ENCODE data around the gene ZNF474.
"Not testable (repeated sequence)": the region's sequence is repeated elsewhere in the genome, so short reads cannot be mapped to it uniquely, and the experiment has no call there.

ZNF474 gene

GRCh38 chr5:122129306-122129705, at the start of gene ZNF474:
Gene ZNF474, plus strand, starts transcription at chr5:122129546. Its CDS starts 22,445 bp downstream, at chr5:122151991.
- DNase-seq, result no peak

DNA sequence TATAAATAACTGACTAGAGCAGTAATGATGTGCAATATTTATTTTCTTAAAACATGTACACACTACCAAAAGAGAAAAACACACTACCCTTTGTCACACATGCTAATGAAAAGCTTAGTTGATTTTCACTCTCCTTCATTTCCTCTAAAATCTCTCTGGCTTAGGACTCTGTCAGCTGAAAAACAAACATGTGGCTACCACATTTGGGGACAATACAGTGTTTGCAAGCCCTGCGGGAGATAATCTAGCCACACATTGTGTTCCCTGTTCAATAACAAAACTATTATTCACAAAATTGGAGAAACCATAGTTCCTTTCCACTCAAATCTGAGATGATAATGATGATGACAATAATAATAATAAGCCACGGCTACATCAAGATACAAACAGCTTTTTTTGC, 47.8 kb upstream of the ZNF474 start:
- no peak for DNase-seq

GRCh38 chr5:122083535-122083934, 45.8 kb upstream of the ZNF474 start:
- no peak for DNase-seq

DNA sequence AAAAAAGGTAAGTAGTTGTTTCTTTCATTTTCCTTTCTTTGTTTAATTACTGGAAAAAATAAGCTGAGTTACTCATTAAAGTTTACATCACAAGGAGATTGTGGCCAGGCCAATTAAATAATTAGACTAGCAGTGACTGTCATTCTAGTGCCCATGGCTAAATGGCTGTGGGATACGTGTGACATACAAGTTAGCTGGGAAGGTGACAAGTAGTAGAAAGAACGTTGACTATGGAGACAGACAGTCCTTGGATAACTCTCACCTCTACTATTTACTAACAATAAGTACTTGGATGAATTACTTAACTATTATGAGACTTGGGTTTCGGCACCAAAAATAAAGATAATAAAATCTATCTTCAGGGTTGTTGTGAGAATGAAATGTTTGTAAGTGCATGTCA, 44.3 kb upstream of the ZNF474 start:
- no peak for DNase-seq

GRCh38 chr5:122089096-122090013, 40.0 kb upstream of the ZNF474 start:
- no peak for DNase-seq

DNA sequence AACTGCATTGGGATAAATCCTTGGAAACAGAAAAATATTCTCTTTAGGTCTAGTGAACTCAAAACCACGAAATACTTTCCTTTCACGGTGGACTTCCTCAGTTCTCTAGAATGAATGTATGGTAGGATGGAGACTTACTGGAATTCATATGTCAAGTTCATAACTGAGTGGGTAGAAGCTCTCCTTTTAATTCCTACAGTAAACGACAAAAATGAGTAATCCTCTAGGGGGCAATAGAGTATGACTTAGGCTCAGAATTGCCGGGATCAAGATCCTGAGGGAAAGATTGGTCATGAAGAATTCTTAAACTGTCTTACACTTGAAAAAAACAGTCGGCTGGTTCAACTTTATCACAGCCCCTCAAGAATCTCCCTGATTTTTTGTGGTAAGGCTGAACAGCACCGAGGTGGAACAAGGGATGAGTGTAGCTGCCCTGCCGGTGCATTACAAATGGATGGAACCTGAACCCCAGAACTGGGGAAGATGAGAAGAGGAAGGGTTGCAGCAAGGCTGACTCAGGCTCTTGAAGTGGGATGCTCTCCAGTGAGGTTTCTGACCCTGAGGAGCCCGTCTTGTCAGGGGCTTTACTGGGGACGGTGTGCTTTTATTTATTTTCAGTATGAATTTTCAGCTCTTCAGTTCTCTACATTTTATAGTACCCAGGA, 37.3 kb upstream of the ZNF474 start:
- no peak for DNase-seq

DNA sequence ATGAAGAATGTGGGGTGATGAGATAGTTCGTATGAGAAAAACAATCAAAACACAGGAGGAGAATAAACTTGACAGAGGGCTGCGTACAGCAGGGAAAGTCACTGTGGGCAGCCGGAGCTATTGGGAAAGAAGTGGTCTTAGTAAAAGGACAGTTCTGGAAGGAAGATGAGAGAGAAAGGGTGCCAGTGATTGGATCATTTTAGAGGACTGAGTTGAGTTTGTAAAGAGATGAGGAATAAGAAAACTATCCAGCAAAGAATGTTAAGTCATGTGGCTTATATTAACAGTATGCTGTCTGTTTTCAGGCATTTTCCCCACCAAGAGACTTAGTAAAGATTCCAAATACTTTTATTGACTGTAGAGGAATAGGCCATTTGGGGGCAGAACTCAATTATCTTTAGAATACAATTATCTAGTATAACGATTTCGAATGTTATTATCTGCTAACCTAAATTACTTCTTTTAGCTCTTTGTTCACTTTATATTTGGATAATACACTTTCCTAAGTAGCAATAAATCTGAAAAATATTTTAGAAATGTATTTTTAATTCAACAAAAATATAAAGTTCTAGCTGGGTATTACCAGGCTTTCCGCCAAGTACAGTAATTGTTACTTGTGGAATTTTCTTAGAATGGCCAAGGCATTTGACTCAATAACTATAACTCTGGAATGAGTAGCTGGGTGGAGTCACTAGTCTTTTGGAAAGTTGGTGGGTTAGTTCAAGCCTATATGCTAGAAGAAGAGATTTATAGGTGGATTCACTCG, 35.7 kb upstream of the ZNF474 start:
- no peak for DNase-seq

GRCh38 chr5:122094251-122094650, 35.1 kb upstream of the ZNF474 start:
- DNase-seq, result not testable (repeated sequence)

DNA sequence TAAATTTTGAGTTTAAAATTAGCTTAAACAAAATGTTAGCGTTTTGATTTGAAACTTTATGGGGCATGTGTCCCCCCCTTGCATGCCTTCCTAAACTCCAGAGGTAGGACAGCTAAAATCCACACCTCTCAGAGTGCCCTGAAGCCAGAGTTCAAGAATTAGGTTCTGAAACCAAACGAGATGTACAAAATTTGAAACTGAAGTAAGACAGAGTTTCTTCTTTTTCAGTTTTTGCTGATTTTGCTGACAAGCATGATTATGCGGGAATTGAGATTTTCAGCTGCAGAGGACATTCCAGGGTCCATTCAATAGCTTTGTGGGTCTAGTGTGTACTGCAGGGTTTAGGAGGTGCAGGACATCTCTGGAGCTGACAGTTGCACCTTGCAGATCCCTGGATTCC, 34.2 kb upstream of the ZNF474 start:
- DNase-seq, result no peak

GRCh38 chr5:122097391-122097790, 32.0 kb upstream of the ZNF474 start:
- no peak for DNase-seq

DNA sequence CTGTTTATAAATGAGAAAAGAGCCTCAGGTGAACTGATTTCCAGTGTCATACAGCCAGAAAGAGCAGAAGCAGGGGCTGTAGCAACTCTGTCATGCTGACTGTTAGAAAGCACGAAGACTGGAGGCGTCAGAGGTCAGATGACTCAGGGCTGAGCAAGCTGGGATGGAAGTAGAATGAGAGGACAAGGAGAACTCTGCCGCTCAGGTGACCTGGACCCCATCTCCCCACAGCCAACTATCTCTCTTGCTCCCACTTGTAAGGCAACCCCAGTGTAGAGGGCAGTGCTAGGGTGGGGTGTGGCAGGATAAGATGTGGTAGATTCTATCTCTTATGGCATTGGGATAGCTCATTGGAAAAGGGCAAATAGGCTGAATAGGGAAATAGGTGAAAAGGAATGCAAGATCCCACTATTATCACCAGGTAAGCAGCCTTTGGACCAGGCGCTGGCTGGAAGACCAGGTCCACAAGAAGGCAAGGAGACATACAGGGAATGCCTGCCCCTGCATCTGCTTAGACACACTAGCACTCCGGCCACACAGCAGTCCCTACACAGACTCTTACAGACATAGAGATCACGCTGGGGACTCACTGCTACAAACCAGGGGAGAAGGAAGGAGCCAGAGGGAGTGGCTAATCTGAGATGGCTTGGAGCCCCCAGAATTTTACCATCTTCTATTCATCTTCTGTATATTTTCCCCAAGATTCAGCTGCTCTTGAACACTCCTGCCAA, 30.1 kb upstream of the ZNF474 start:
- no peak for DNase-seq

DNA sequence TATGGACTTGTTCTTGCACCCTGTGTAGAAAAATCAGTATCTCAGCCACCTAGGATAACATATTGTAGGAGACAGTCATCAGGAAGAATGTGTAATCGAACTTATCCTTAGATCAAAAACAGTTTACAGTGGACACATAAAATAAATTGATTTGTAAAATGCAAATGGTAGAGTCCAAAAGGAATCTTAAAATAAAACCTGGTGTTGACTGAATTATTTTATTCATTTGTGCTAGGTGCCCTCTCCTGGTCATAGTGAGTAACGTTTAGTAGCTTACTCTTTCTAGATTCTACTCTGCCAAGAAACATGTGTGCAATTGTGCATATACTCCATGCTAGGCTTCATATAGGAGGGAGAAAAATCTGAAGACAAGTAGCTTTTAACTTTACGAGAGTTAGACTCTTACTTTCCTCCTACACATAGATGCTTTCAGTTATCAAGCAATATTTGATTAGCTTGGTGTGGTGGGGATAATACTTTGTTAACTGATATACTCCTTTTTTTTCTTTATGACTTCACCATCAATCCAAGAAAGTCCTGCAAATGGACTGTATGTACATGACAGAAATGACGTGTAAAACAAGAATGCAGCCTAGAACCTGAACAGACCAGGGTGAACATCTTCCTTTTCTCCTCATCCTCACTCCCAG, 27.6 kb upstream of the ZNF474 start:
- DNase-seq, result no peak

- DNase-seq, result no peak
Observed at GRCh38 chr5:122102825-122103224, 26.5 kb upstream of the ZNF474 start.

DNA sequence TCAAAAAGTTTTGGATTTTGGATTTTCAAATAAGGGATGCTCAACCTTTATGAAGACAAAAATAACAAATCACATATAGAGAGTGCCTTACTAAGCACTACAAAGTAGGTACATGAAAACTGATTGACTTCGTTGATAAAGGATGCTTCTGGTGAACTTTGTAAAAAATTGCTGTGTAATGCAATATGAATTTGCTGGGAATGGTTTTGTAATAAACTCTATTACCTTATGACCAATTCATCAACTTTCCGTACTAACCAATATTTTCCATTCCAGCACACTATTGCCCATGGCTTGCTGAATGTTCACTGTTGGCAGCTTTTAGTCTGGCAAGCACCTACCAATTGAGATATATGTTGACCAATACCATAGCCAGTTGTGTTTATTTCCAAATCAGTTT, 23.4 kb upstream of the ZNF474 start:
- no peak for DNase-seq

GRCh38 chr5:122107016-122107415, 22.3 kb upstream of the ZNF474 start:
- DNase-seq, result no peak

DNA sequence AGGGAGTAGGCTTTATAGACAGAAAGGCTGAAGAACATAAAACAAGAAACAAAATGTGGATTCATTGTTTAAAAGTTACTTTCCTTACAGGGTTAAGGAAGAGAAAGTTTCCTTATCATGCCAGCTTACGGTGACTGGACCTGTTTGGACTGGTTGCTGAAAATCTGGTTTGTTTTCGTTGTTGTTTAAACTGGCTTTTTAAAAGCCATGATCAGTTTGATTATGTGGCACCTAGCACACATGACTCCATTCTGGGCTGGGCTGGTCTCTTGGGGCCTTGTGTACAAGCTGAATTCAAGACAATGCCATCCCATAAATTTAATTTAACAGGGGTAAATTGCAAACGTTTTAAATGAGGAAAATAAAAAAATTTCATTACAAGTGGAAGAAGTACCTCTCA, 18.4 kb upstream of the ZNF474 start:
- no peak for DNase-seq

DNA sequence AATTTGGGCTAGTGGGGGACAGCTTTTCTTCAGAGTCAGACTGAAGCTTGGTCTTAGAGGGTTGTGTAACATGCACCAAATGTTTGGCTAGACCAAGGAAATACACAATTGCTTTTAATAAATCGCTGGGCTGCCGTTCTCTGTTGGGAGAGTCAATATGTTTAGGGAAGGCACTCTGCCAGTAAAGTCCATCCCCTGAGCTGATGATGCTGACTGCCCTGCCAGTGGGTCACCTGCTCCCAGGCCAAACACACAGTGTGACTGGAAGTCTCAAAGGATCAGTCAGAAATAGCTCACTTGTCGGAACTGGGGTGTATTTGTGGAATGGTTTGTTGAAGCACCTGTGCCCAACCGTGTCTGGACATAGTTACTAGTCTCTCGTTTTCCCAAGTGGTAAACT, 17.9 kb upstream of the ZNF474 start:
- DNase-seq, result no peak

DNA sequence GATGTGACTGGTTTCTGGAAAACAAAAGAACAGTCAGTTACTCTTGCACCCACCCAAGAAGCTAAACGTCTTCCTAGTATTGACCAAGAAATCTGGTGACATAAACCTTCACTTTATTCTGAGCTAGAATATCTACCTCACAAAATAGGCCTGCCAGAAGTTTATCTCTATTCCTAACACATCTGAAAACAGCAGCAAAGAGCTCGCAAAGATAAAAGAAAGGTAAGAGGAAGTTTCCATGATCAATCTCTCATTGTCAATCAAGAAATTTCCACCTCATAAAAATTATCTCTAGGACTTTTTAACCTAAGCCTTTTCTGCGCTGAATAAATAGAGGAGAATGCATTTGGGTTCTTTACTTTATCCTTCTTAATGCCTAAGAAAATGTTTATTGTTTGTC, 17.3 kb upstream of the ZNF474 start:
- no peak for DNase-seq

DNA sequence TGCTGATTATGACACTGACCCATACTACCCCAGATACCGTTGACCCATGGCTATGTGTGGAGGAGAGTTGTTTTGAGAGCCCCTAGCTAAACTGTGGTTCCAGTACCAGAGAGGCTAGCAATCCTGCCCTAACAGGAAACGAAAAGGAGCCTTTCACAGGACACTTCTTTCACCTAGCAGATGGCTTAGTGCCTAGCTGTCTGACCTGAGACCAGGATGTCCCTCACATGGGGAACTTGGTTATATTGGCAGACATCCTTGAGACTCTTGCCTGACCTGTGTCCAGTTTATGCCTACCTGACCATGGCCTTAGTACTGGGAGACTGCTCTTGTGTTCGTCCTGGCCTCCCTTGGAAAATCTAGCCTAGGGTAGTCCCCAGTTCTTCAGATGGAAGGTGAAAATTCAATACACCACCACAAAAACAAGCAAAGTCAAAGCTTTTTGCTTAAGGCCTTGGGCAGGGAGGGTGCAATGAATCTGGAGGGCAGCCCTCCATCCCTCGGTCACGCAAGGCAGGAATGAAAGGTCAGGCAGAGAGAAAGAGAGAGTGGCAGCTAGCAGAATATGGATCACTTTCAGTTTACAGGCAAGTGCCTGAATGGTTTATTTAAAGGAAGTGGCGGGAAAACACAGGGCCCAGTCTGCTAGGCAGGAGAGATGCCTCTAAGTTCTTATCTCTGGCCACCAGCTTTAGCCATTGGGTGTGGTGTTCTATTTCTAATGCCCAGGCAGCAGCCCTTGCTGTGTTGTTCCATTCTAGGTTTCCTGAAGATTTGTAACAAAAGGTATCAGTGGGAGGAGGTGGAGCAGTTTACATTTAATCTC, 16.4 kb upstream of the ZNF474 start:
- no peak for DNase-seq

GRCh38 chr5:122114501-122114900, 14.8 kb upstream of the ZNF474 start:
- DNase-seq, result no peak

GRCh38 chr5:122118356-122118948, 10.9 kb upstream of the ZNF474 start:
- DNase-seq, result no peak

All from stimulated activated naive CD4-positive, alpha-beta T cell treated with Interleukin-2 at 50 U/mL for 16 hours (primary cell).